Kidney (tissue), 14 donors: ENCODE data around the gene KLC3. TPM values are rescaled to one million over a fixed set of nuclear protein-coding genes. Genes with fewer than 3 reads are reported as not detected.
"Not testable (repeated sequence)": the region's sequence is repeated elsewhere in the genome, so short reads cannot be mapped to it uniquely, and the experiment has no call there.

ENCODE experiments used
- DNase-seq, 5 donors: peaks; one replicate each; pipeline ENCODE4 v3.0.0-alpha.2; 2013 to 2020
- FAIRE-seq: peaks from 2 replicates; lab custom pipeline; 2012; peaks lifted over from hg19 to GRCh38; lab: Jason Lieb, UNC
- H3K27ac ChIP-seq, 2 donors: one replicate each; pipeline ENCODE4 v1.7.0; 2013; ENCODE audit warnings: low read depth in 2 of 2, low read length in 2 of 2, inconsistent platforms in 1 of 2
- H3K27me3 ChIP-seq: one replicate; pipeline ENCODE4 v1.7.1; 2013; ENCODE audit warnings: low read length, inconsistent platforms; ENCODE audit not compliant: control insufficient read depth, insufficient read depth
- H3K36me3 ChIP-seq, 3 donors: one replicate each; pipeline versions ENCODE4 v1.7.0 to v1.7.1; 2013; ENCODE audit warnings: low read length in 3 of 3, control low read depth in 1 of 3, inconsistent platforms in 1 of 3; ENCODE audit not compliant: insufficient read depth in 3 of 3, control insufficient read depth in 2 of 3
- H3K4me1 ChIP-seq, 3 donors: one replicate each; pipeline versions ENCODE4 v1.7.0 to v1.7.1; 2013; ENCODE audit warnings: low read length in 3 of 3, inconsistent platforms in 1 of 3, low read depth in 1 of 3; ENCODE audit not compliant: control insufficient read depth in 2 of 3, insufficient read depth in 2 of 3
- H3K4me3 ChIP-seq, 3 donors: one replicate each; pipeline versions ENCODE4 v1.7.0 to v1.8.1; 2013; ENCODE audit warnings: low read length in 3 of 3, control low read depth in 1 of 3, inconsistent platforms in 1 of 3
- H3K9ac ChIP-seq, 3 donors: one replicate each; pipeline versions ENCODE4 v1.7.0 to v1.7.1; 2013; ENCODE audit warnings: low read length in 3 of 3, control low read depth in 1 of 3, inconsistent platforms in 1 of 3
- H3K9me3 ChIP-seq, 3 donors: one replicate each; pipeline versions ENCODE4 v1.7.0 to v1.7.1; 2013; ENCODE audit warnings: low read length in 3 of 3, control low read depth in 1 of 3, inconsistent platforms in 1 of 3; ENCODE audit not compliant: control insufficient read depth in 2 of 3, insufficient read depth in 1 of 3
- CTCF ChIP-seq: IDR thresholded peaks from 3 replicates; pipeline ENCODE4 v1.5.1; 2012; ENCODE audit warnings: mild to moderate bottlenecking, moderate library complexity, borderline replicate concordance; ENCODE audit not compliant: insufficient read depth; ENCODE audit errors: extremely low read depth
- intact Hi-C: fragments of 100-400 bp; cut with DNase I; formaldehyde crosslinking; loops from one replicate; pipeline ENCODE4 v1.11.1; 2022
- polyA plus RNA-seq: library from polyadenylated mRNA; stranded (reverse); fragments of 350-450 nt; fragmentation: Illumina TruSeq; extraction: RNeasy Lipid Tissue Mini Kit (QIAGEN cat#74804); gene quantifications from one replicate; pipeline ENCODE4 v1.2.3, GENCODE V29; 2014; ENCODE audit warnings: low read depth, low replicate concordance; ENCODE audit not compliant: insufficient read depth
- total RNA-seq: library from RNA; stranded (reverse); fragmentation: NEBNext Ultra II Directional; extraction: Animal tissue kit (Norgen Biotek cat#: 25700); gene quantifications from one replicate; pipeline ENCODE4 v1.2.1, GENCODE V29; 2021
- donor health status: control.
- donor health status: control.
- donor health status: control.
- donor health status: control.
- donor health status: control.
- donor health status: DM: yes; HTN: yes; CAD: no.
- donor health status: Normal renal cell carcinoma (clear cell type).

KLC3 gene
- total and polyA plus RNA-seq, 2 donors from 2014 or later, result 3.3 to 4.5 TPM

GRCh38 chr19:45311621-45312020, 28.9 kb upstream of the KLC3 start:
- Histone ChIP-seq H3K9me3 (no peaks in the 10 kb centered on the region), H3K36me3 (no peaks in the 10 kb centered on the region), H3K27ac (no peak overlapping the region), H3K4me3 (no peak overlapping the region), H3K27me3 (peaks cover 2% of the 10 kb centered on the region), H3K4me1 (no peaks in the 10 kb centered on the region), H3K9ac (no peak overlapping the region)
- intact Hi-C loops, result no loop called here
- TF ChIP-seq CTCF, result no peak
- DNase-seq (peak in 1 of 5 donors; percentile 35), FAIRE-seq (no peak)

- H3K4me1 ChIP-seq, FAIRE-seq, H3K27me3 ChIP-seq, H3K27ac ChIP-seq, DNase-seq, H3K4me3 ChIP-seq, H3K9me3 ChIP-seq, H3K9ac ChIP-seq, H3K36me3 ChIP-seq, intact Hi-C loops: not testable (repeated sequence)
Observed at GRCh38 chr19:45312285-45312684, 28.3 kb upstream of the KLC3 start.

- Histone ChIP-seq H3K27me3 (peaks cover 2% of the 10 kb centered on the region), H3K4me1 (no peaks in the 10 kb centered on the region), H3K9ac (no peak overlapping the region), H3K27ac (no peak overlapping the region), H3K36me3 (no peaks in the 10 kb centered on the region), H3K9me3 (no peaks in the 10 kb centered on the region), H3K4me3 (no peak overlapping the region)
- TF ChIP-seq CTCF, result no peak
- DNase-seq (no peak), FAIRE-seq (no peak)
- intact Hi-C loops, result no loop called here
Observed at GRCh38 chr19:45314708-45315245, 25.8 kb upstream of the KLC3 start.

GRCh38 chr19:45315304-45315703, 25.2 kb upstream of the KLC3 start:
- no peak for TF ChIP-seq CTCF
- H3K27me3 ChIP-seq, result peaks cover 2% of the 10 kb centered on the region
- H3K4me3 ChIP-seq, result no peak overlapping the region
- H3K4me1 ChIP-seq, result no peaks in the 10 kb centered on the region
- no peak overlapping the region for H3K9ac ChIP-seq
- H3K27ac ChIP-seq, result no peak overlapping the region
- FAIRE-seq, result no peak
- intact Hi-C loops, result no loop called here
- no peak for DNase-seq
- H3K9me3 ChIP-seq, result no peaks in the 10 kb centered on the region
- no peaks in the 10 kb centered on the region for H3K36me3 ChIP-seq
